Right ventricle myocardium superior (tissue), 1 donor: Measurements from ENCODE around the gene ATP9A. TPM values are rescaled to one million over a fixed set of nuclear protein-coding genes. Genes with fewer than 3 reads are reported as not detected.

Experiments
- ATAC-seq: fragments of 200-7000 bp; cut with Tn5 transposase; one replicate; pipeline ENCODE4 v1.9.1; 2020; ENCODE audit warnings: mild to moderate bottlenecking; ENCODE audit not compliant: poor library complexity
- DNase-seq: peaks from one replicate; pipeline ENCODE4 v3.0.0-alpha.2; 2020
- intact Hi-C: fragments of 100-400 bp; cut with DNase I; formaldehyde crosslinking; loops from one replicate; pipeline ENCODE4 v1.11.2; 2022
- total RNA-seq: library from RNA; stranded (reverse); fragmentation: NEBNext Ultra II Directional; extraction: Animal tissue kit (Norgen Biotek cat#: 25700); gene quantifications from one replicate; pipeline ENCODE4 v1.2.1, GENCODE V29; 2021
- donor health status: DM: no; HTN: yes; CAD: no; lungs with severe emphysema.

The ATP9A gene
- total RNA-seq, 1 donor from 2014 or later, result 18.0 TPM

DNA sequence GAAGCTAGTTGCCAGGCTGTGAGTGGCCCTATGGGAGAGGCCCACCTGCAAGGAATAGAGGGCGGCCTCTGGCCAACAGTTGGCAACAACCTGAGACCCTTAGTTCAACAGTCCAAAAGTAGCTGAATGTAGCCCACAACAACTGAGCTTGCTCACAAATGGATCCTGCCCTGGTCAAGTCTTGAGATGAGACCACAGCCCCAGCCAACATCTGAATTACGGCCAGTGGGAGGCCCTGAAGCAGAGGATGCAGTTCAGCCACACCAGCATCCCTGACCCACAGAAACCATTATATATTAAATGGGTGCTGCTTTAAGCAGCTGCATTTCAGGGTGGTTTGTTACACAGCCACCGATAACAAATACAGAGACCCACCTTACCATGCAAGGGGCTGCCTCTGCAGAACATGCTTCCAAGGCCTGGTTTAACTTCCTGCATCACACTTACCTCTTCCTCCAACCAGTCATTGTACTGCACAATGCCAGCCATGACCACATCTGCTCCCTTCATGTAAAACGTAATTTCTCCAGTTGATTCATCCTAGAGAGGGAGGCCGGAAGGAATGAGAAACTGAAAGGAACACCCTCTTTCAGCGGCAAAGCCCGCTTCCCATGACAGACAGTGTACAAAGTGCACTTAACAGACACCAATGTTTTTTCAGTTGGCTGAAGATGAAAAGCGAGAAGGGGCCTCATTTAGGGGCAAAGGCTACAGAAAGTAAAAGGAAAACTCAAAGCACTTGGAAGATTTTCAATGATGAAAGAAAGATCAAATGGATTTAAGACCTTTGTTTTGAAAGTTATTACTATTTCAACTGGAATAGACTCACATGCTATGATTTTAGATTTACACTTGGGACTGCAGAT is 139.4 kb downstream of the ATP9A start:
- no peak for DNase-seq
- intact Hi-C loops, result no loop called here

GRCh38 chr20:51627586-51627985 is 140.6 kb downstream of the ATP9A start:
- ATAC-seq, result no peak
- DNase-seq, result no peak
- intact Hi-C loops, result no loop called here

More for the DNA sequence above, 139.4 kb downstream of the ATP9A start:
- no peak for ATAC-seq

GRCh38 chr20:51625105-51625504 is 143.1 kb downstream of the ATP9A start:
- DNase-seq (no peak), ATAC-seq (no peak)
- intact Hi-C loops, result no loop called here

DNA sequence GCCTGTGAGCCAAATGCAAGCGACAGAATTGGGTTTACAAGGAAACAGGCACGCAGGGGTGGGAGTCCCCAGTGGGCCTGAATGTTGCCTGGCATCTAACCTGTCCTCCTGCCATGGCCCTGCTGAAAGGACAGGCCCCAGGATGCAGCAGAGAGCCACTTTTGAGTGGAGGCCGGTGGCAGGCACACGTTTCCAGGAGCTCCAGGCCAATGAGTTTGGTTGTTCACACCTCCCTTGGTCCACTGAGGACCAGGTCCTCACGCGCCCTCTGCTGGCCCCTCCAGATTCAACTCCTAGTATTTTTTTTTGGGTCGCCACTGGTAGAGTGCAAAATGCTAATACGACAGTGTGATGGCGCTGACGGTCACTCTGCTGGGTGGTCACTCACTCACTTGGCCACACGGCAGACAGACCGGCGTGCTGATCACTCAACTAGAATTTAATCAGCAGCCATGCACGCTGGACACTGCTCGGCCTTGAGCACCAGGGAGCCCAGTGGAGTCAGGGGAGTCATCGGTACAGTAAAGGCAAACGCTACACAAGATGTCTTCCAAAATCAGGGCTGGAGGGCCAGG is 143.9 kb downstream of the ATP9A start:
- DNase-seq (peak; percentile 70), ATAC-seq (peak; percentile 61)
- intact Hi-C loops, result no loop called here

DNA sequence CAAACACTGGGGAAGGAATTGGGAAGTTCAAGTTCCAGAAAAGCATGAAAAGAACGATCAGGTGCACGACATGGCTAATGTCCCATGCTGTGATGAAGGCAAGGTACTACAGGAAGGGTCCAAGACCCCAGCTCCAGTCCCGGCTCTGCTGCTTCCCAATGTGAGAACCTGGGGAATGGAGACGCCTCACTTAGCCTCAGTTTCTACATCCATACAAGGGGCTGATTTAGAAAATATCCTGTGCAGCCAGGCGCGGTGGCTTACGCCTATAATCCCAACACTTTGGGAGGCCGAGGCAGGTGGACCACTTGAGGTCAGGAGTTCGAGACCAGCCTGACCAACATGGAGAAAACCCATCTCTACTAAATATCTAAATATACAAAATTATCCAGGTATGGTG is 144.9 kb downstream of the ATP9A start:
- ATAC-seq, result no peak
- no peak for DNase-seq
- intact Hi-C loops, result no loop called here

DNA sequence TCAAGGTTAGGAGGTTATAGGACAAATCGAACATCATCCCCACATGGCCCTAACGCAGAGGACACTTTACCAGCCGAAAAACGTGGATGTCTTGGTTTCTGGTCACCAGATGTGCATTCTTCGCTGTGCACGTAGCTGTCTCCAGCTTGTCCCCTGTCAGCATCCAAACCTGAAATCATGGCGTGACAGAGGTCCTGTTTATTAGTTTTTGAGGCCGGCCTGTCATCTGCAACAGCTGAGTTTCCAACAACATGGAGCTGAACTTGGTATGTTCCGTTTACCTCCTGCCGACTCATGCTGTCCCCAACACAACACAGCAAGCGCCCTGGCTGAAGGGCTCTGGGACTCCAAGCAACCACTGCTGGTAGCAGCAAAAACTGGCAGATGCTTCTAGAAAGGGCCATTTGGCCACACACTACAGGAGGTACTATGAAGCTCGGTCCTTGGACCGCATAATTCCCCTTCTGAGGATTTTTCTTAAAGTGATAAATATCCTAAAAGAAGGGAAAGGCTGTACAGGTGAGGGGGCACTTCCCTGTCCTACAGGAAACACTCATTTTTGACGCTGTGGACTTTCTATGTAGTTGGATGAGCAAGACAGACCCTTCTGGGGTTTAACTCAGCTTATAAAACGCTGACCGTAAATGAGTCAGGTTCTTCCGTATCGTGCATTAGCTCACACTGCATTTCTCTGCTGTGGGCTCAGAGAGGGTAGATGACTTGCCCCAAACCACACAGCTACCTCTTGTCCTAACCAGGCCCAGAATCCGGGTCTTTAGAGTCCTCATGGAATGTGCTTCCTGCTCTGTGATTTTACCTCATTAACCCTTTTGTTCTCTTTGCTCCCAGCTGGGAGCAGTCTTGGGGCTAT is 146.0 kb downstream of the ATP9A start:
- DNase-seq, result no peak
- ATAC-seq, result no peak
- intact Hi-C loops, result no loop called here

DNA sequence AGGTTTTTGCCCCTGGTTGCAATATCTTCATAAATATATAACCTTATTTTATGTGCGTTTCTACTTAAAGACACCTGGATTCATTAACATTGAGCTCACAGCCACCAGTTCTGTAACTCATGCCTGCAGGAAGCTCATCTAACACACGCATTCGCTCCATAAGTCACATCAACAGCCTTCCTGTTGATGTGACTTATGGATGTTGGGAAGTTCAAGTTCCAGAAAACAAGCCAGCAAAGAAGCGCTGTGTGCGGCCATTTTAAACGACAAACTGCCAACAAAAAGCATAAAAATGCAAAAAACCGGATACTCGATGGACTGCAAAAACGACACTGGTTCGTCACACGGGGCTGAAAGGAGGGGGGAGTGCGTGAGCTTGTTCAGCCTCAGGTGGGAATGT is 147.8 kb downstream of the ATP9A start:
- no peak for ATAC-seq
- intact Hi-C loops, result no loop called here
- DNase-seq, result no peak

- no peak for ATAC-seq
- DNase-seq, result no peak
- intact Hi-C loops, result no loop called here
Observed at GRCh38 chr20:51616060-51616459, 152.1 kb downstream of the ATP9A start.

DNA sequence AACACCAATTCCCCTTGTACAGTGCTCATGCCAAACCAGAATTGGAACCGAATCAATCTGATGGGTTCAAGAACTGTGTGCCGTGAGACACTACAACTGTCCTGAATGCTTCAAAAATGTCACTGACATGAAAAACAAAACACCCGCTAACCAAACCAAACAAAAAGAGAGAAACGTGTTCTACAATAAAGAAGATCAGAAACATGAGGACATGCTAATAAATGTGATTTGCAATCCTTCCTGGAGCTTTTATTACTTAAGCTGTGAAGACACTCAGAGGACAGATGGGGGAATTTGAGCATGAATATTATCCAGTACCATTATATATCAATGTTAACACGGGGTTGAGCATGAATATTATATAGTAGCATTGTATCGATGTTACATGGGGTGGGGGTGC is 153.5 kb downstream of the ATP9A start:
- no peak for DNase-seq
- no peak for ATAC-seq

GRCh38 chr20:51613580-51613979 is 154.6 kb downstream of the ATP9A start:
- intact Hi-C loops, result no loop called here
- ATAC-seq, result no peak
- no peak for DNase-seq

More for the DNA sequence above, 153.5 kb downstream of the ATP9A start:
- intact Hi-C loops, result no loop called here

- no peak for ATAC-seq
- no peak for DNase-seq
- intact Hi-C loops, result no loop called here
Observed at GRCh38 chr20:51612896-51613295, 155.3 kb downstream of the ATP9A start.

- DNase-seq, result no peak
- intact Hi-C loops, result no loop called here
- no peak for ATAC-seq
Observed at GRCh38 chr20:51611625-51611890, 156.6 kb downstream of the ATP9A start.

DNA sequence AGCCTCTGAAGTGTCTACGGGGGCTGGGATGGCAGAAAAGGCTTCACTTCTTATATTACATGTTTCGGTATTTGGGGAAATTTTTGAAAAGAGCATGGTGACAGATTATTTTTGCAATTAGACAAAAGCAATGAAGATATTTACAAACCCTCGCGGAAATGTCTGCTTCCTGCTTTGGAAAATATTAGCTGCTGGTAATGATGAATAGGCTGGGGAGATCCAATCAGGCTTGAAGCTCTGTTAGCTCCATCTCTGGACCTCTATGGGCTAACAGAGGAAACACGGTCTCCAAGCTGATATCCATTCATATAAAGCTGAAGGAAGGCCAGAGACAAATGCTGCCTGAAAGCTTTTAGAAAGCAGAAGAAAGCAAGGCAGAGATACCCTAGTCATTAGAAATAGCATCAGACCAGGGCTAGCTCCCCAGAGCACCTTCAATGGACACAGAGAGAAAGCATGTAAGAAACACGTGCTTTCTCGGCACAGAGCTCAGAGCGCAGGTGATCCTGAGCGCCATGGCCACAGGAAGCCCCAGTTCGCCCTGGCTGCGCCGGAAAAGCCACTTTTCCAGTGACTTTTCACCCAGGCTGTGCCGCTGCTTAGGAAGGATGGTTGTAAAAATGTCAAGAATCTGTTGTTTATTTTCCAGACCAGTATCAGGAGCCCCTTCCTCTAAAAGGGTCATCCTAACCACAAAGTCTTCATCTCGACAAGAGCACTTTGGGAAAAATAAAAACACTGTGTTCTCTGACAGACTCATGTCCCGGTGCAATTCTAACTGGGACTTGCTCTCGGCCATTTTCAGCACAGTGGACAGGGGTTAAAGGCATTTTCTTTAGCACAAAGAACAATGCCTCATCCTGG is 157.2 kb downstream of the ATP9A start:
- intact Hi-C loops, result no loop called here
- no peak for ATAC-seq
- DNase-seq, result no peak

DNA sequence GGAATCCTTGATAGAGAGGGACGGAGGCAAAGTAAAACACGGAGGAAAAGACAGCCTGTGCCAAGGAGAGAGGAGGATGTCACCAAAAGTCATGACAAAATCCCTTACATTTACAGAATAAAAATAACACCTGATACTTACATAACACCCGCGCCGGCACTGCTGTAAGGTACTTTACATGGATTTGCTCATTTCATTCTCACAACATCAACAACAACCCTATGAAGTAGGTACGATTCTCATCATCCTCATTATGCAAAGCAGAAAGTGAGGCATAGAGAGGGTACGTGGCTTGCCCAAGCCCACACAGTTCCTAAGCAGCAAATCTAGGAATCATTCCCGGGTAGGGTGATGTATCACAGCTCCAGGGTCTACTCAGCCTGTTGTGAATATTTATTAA is 158.1 kb downstream of the ATP9A start:
- ATAC-seq, result no peak
- no peak for DNase-seq
- intact Hi-C loops, result no loop called here

DNA sequence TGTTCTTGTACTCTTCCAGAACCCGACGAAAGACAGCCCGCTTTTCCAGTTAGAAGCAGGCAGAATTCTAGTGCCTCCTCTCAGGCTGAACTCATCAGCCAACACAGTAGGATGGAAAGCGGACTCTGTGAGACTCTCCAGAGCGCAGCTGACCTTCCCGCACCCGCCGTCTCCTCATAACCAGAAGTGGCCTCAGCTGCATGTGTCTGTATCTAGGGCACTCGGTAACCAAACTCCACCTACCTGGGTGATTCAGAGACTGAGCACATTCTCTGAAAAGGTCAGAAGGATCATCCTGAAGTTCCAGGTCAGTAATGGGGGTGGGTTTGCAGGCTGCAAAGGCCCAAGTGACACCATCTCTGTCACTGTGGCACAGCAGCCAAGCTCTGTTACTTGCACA is 158.9 kb downstream of the ATP9A start:
- no peak for DNase-seq
- no peak for ATAC-seq
- intact Hi-C loops, result no loop called here

- intact Hi-C loops, result no loop called here
- ATAC-seq, result no peak
Observed at GRCh38 chr20:51608061-51608460, 160.1 kb downstream of the ATP9A start.

GRCh38 chr20:51607170-51607569 is 161.0 kb downstream of the ATP9A start:
- intact Hi-C loops, result no loop called here
- DNase-seq (no peak), ATAC-seq (no peak)

More at GRCh38 chr20:51608061-51608460, 160.1 kb downstream of the ATP9A start:
- no peak for DNase-seq

GRCh38 chr20:51604851-51605250 is 163.3 kb downstream of the ATP9A start:
- no peak for ATAC-seq

DNA sequence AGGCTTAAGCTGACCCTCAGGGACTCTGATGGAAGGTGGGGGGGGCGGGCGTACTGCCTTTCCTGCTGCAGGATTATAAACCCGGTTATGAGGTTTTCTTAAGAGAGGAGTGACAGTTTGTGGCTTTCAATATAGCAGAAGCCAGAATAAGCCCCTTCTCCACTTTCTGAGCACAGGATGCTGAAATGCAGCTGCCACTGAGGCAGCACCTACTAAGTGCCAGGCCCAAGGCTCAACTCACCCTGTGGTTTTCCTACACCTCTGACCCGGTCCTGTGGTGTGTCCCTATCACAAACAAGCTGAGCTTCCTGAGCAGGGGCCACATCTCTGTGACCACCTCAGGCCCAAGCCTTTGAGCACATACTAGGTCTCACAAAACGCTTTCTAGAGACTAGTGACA is 166.1 kb downstream of the ATP9A start:
- intact Hi-C loops, result no loop called here
- no peak for ATAC-seq
- no peak for DNase-seq

More at GRCh38 chr20:51604851-51605250, 163.3 kb downstream of the ATP9A start:
- intact Hi-C loops, result no loop called here
- DNase-seq, result no peak
